Measurements from ENCODE around the gene SLC41A2. TPM values are rescaled to one million over a fixed set of nuclear protein-coding genes. Genes with fewer than 3 reads are reported as not detected.

SLC41A2 gene
- total RNA-seq, 1 experiment from 2014 or later: 27.3 TPM

GRCh38 chr12:104929368-104929767 is 28.7 kb downstream of the SLC41A2 start:
- H3K36me3 ChIP-seq (ENCODE audit: control insufficient read depth, insufficient read depth, low read length): no peaks in the 10 kb centered on the region
- in situ Hi-C loops (cut with HindIII; ENCODE audit: low pct_unique_long_range_greater_than_20kb, low sequenced_read_pairs) (no loop called here), intact Hi-C loops (cut with micrococcal nuclease; ENCODE audit: unreplicated experiment) (no loop called here)
- H3K4me3 ChIP-seq (ENCODE audit: low read depth in 2 of 2, low read length in 2 of 2): no peak overlapping the region
- DNase-seq (ENCODE audit: low read depth, low spot score) (no peak), ATAC-seq (no peak)
- TF ChIP-seq SIN3A (IDR thresholded peaks at IDR 0.05; ENCODE audit: borderline replicate concordance, insufficient read depth, low read depth, low read length) (no peak), POLR2AphosphoS5 (IDR thresholded peaks at IDR 0.05; ENCODE audit: low read depth, low read length) (no peak), TCF7L2 (IDR thresholded peaks at IDR 0.05; ENCODE audit: low read depth, low read length) (no peak), REST (IDR thresholded peaks at IDR 0.05; ENCODE audit: insufficient read depth in 1 of 2, low read depth in 2 of 2, low read length in 1 of 2) (no peak)
- TF ChIP-seq, protein P1, sequence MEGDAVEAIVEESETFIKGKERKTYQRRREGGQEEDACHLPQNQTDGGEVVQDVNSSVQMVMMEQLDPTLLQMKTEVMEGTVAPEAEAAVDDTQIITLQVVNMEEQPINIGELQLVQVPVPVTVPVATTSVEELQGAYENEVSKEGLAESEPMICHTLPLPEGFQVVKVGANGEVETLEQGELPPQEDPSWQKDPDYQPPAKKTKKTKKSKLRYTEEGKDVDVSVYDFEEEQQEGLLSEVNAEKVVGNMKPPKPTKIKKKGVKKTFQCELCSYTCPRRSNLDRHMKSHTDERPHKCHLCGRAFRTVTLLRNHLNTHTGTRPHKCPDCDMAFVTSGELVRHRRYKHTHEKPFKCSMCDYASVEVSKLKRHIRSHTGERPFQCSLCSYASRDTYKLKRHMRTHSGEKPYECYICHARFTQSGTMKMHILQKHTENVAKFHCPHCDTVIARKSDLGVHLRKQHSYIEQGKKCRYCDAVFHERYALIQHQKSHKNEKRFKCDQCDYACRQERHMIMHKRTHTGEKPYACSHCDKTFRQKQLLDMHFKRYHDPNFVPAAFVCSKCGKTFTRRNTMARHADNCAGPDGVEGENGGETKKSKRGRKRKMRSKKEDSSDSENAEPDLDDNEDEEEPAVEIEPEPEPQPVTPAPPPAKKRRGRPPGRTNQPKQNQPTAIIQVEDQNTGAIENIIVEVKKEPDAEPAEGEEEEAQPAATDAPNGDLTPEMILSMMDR (IDR thresholded peaks at IDR 0.05): no peak
- BruUV-seq (replicated peaks): no TSS peak
- H3K27me3 ChIP-seq (ENCODE audit: control insufficient read depth, insufficient read depth, low read length): no peaks in the 10 kb centered on the region
- ChIA-PET CTCF (no interaction called here), POLR2A (no interaction called here)
- no peaks in the 10 kb centered on the region for H3K9me3 ChIP-seq (ENCODE audit: control insufficient read depth, insufficient read depth, low read depth, low read length)
- H3K4me1 ChIP-seq (ENCODE audit: control insufficient read depth, insufficient read depth, low read length): no peaks in the 10 kb centered on the region
- no peak overlapping the region for H3K27ac ChIP-seq (ENCODE audit: low read length)

- no peak overlapping the region for H3K4me3 ChIP-seq (ENCODE audit: low read depth in 2 of 2, low read length in 2 of 2)
- no peaks in the 10 kb centered on the region for H3K9me3 ChIP-seq (ENCODE audit: control insufficient read depth, insufficient read depth, low read depth, low read length)
- POLR2A ChIA-PET: no interaction called here
- no peaks in the 10 kb centered on the region for H3K27me3 ChIP-seq (ENCODE audit: control insufficient read depth, insufficient read depth, low read length)
- CTCF ChIA-PET: no interaction called here
- TSS peak; percentile 66 for BruUV-seq (replicated peaks)
- DNase-seq (ENCODE audit: low read depth, low spot score) (no peak), ATAC-seq (no peak)
- intact Hi-C loops (cut with micrococcal nuclease; ENCODE audit: unreplicated experiment): no loop called here
- in situ Hi-C loops (cut with HindIII; ENCODE audit: low pct_unique_long_range_greater_than_20kb, low sequenced_read_pairs): no loop called here
- H3K36me3 ChIP-seq (ENCODE audit: control insufficient read depth, insufficient read depth, low read length): no peaks in the 10 kb centered on the region
- H3K4me1 ChIP-seq (ENCODE audit: control insufficient read depth, insufficient read depth, low read length): no peaks in the 10 kb centered on the region
- no peak for TF ChIP-seq REST (IDR thresholded peaks at IDR 0.05; ENCODE audit: insufficient read depth in 1 of 2, low read depth in 2 of 2, low read length in 1 of 2)
- TF ChIP-seq SIN3A (IDR thresholded peaks at IDR 0.05; ENCODE audit: borderline replicate concordance, insufficient read depth, low read depth, low read length): no peak
- TF ChIP-seq, protein P1 (IDR thresholded peaks at IDR 0.05): no peak
- no peak for TF ChIP-seq TCF7L2 (IDR thresholded peaks at IDR 0.05; ENCODE audit: low read depth, low read length)
- no peak for TF ChIP-seq POLR2AphosphoS5 (IDR thresholded peaks at IDR 0.05; ENCODE audit: low read depth, low read length)
- H3K27ac ChIP-seq (ENCODE audit: low read length): no peak overlapping the region
Observed at GRCh38 chr12:104928036-104928745, 29.9 kb downstream of the SLC41A2 start.

Data from Panc1 (cell line).